SK-N-MC (cell line): ENCODE results near the gene HLA-A.

Experiments used
- DNase-seq: peaks from one replicate; pipeline ENCODE4 v3.0.0-alpha.2; 2011; ENCODE audit warnings: low read depth, low spot score
- H3K27ac ChIP-seq: fragments of 200-600 bp; sonication (generic); 2 replicates; pipeline ENCODE4 v1.5.1; 2016; ENCODE audit warnings: mixed run types
- H3K36me3 ChIP-seq: fragments of 200-600 bp; sonication (generic); 2 replicates; pipeline ENCODE4 v1.6.1; 2017; ENCODE audit warnings: antibody characterized with exemption, low read length, mixed read lengths; ENCODE audit not compliant: insufficient read depth
- H3K4me3 ChIP-seq: fragments of 200-600 bp; sonication (generic); 2 replicates; pipeline ENCODE4 v1.5.1; 2016
- H3K9ac ChIP-seq: fragments of 200-600 bp; sonication (generic); 2 replicates; pipeline ENCODE4 v1.8.0; 2017; ENCODE audit warnings: mixed run types, mixed read lengths; ENCODE audit not compliant: insufficient read length
- H3K9me3 ChIP-seq: fragments of 200-600 bp; sonication (generic); 2 replicates; pipeline ENCODE4 v1.6.1; 2017; ENCODE audit warnings: low read depth, mild to moderate bottlenecking, antibody characterized with exemption, low read length, moderate library complexity, mixed read lengths
- EZH2 ChIP-seq: fragments of 200-600 bp; sonication (generic); IDR thresholded peaks from one replicate; pipeline ENCODE4 v1.6.1; 2017; ENCODE audit warnings: antibody characterized with exemption
- FOXP2 ChIP-seq: optimal IDR thresholded peaks from 2 replicates; pipeline ENCODE3; 2011; ENCODE audit warnings: mild to moderate bottlenecking, moderate library complexity; ENCODE audit not compliant: insufficient read depth; ENCODE audit errors: extremely low read length, control extremely low read depth
- POLR2AphosphoS5 ChIP-seq: IDR thresholded peaks from 2 replicates; pipeline ENCODE4 v1.6.1; 2012; ENCODE audit warnings: mild to moderate bottlenecking, low read depth, low read length, borderline replicate concordance

HLA-A gene

DNA sequence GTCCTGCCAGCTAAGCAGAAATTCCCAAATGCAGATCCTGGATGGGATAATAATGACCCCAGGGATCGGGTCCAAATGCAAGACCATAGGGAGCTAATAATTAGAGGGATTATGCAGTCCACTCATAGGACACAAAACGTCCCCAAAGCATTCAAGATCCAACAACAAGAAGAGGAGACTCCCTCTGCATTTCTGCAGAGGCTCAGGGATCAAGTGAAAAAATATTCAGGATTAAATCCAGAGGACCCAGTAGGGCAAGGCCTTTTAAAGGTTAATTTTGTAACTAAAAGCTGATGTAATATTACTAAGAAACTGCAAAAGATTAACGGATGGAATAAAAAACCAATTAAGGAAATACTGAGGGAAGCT is 22.2 kb downstream of the HLA-A start:
- DNase-seq = no peak
- H3K27ac ChIP-seq = peak overlapping the region; percentile 98
- peak overlapping the region; percentile 72 for H3K9ac ChIP-seq
- peak overlapping the region; percentile 73 for H3K4me3 ChIP-seq
- no peak for TF ChIP-seq FOXP2
- TF ChIP-seq POLR2AphosphoS5 = no peak
- no peak for TF ChIP-seq EZH2
- H3K36me3 ChIP-seq = no peaks in the 10 kb centered on the region
- H3K9me3 ChIP-seq = no peaks in the 10 kb centered on the region

- DNase-seq = peak; percentile 76
- H3K27ac ChIP-seq = peak overlapping the region; percentile 98
- TF ChIP-seq FOXP2 = no peak
- 0 out of 2 replicates have a peak, but pooled peaks have one; percentile 23 for TF ChIP-seq POLR2AphosphoS5
Observed at GRCh38 chr6:29964887-29965562, 22.7 kb downstream of the HLA-A start.

DNA sequence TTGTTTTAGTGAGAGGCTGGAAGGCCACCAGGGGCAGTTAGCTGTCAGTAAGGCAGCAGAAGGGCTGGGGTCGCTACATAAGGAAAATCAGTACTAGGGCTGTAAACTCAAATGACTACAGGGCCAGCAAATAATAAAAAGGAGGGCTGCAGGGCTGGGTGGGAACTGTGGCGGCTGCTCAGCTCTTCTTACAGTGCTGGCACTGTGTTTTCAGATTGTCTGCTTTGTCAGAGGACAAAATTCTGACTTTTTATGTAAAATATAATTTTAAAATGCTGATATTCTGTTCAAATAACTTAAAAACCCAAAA is 23.2 kb downstream of the HLA-A start:
- H3K27ac ChIP-seq = peak overlapping the region; percentile 98
- H3K4me3 ChIP-seq = peak overlapping the region; percentile 73
- H3K9me3 ChIP-seq = no peaks in the 10 kb centered on the region
- H3K9ac ChIP-seq = peak overlapping the region; percentile 72
- no peak for DNase-seq
- TF ChIP-seq EZH2 (no peak), POLR2AphosphoS5 (no peak), FOXP2 (no peak)
- H3K36me3 ChIP-seq = no peaks in the 10 kb centered on the region

More at GRCh38 chr6:29964887-29965562, 22.7 kb downstream of the HLA-A start:
- no peaks in the 10 kb centered on the region for H3K9me3 ChIP-seq
- peak overlapping the region; percentile 73 for H3K4me3 ChIP-seq
- peak overlapping the region; percentile 72 for H3K9ac ChIP-seq
- no peaks in the 10 kb centered on the region for H3K36me3 ChIP-seq

DNA sequence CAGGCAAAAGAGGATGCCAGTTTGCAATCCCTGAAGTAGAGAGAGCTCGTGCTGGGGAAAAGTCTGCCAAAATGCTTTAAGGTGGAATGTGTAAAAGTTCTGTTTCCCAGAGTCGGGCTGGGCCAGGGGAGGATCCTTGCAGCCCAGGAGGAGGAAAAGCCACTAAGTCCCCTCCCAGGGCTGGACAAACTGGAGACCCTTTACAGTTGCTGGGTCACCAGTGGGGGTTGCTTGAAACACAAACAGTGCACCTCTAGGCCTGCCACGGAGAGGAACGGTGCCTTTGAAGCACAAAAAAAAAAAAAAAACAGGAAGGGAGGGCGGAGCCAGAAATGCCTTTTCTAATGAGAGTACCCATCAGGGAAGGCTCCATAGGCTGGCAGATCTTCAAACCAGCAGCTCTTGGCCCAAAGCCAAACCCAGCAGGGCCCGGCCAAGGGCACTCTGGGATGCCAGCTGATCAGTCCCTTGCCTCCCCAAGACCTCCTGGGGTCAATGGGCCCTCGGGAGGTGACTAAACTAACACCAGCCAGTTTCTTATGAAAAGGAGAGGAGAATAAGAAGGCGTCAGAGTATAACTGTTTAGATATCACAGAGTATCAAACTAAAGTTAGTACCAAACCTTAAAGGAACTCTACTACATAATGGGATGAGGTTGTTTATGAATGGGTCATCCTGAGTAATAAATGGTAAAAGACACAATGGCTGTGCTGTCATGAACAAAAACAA is 23.7 kb downstream of the HLA-A start:
- Histone ChIP-seq H3K9me3 (no peaks in the 10 kb centered on the region), H3K36me3 (no peaks in the 10 kb centered on the region), H3K4me3 (peak overlapping the region; percentile 73), H3K9ac (peak overlapping the region; percentile 72), H3K27ac (peak overlapping the region; percentile 98)
- DNase-seq = no peak
- no peak for TF ChIP-seq FOXP2
- peak; percentile 50 for TF ChIP-seq POLR2AphosphoS5
- TF ChIP-seq EZH2 = no peak

- H3K36me3 ChIP-seq = no peaks in the 10 kb centered on the region
- H3K27ac ChIP-seq = peak overlapping the region; percentile 58
- no peak overlapping the region for H3K9ac ChIP-seq
- no peaks in the 10 kb centered on the region for H3K9me3 ChIP-seq
- H3K4me3 ChIP-seq = no peak overlapping the region
- DNase-seq = no peak
- TF ChIP-seq POLR2AphosphoS5 (no peak), FOXP2 (no peak), EZH2 (no peak)
Observed at GRCh38 chr6:29967379-29968010, 25.2 kb downstream of the HLA-A start.

DNA sequence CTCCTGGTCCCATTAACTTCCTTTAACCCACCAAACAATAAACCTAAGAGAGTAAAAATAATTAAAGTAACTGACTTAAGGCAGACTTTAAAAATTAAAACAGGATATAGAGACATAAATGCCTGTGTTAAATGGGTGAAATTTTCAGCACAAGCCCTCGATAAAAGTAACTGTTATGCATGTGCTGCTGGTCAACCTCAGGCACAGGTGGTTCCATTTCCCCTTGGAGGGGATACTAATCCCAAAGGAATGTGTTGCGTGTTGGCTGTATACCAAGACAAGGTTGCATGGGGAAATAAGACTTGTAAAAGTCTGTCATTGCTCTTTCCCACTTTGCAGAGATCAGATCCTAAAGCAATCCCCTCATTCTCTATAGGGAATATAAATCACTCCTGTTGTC is 25.8 kb downstream of the HLA-A start:
- no peak for TF ChIP-seq FOXP2
- TF ChIP-seq POLR2AphosphoS5 = no peak
- TF ChIP-seq EZH2 = no peak
- Histone ChIP-seq H3K4me3 (no peak overlapping the region), H3K9me3 (no peaks in the 10 kb centered on the region), H3K36me3 (no peaks in the 10 kb centered on the region), H3K27ac (no peak overlapping the region), H3K9ac (no peak overlapping the region)
- DNase-seq = no peak

- Histone ChIP-seq H3K9ac (no peak overlapping the region), H3K4me3 (no peak overlapping the region), H3K27ac (no peak overlapping the region), H3K9me3 (no peaks in the 10 kb centered on the region), H3K36me3 (no peaks in the 10 kb centered on the region)
- no peak for DNase-seq
- TF ChIP-seq POLR2AphosphoS5 (no peak), FOXP2 (no peak), EZH2 (no peak)
Observed at GRCh38 chr6:29968905-29969304, 26.6 kb downstream of the HLA-A start.

- H3K4me3 ChIP-seq = no peak overlapping the region
- H3K36me3 ChIP-seq = no peaks in the 10 kb centered on the region
- TF ChIP-seq EZH2 (no peak), POLR2AphosphoS5 (no peak), FOXP2 (no peak)
- H3K9me3 ChIP-seq = no peaks in the 10 kb centered on the region
- DNase-seq = no peak
- no peak overlapping the region for H3K27ac ChIP-seq
- no peak overlapping the region for H3K9ac ChIP-seq
Observed at GRCh38 chr6:29970711-29971110, 28.4 kb downstream of the HLA-A start.

GRCh38 chr6:29974901-29975560 is 32.7 kb downstream of the HLA-A start:
- H3K4me3 ChIP-seq = peak overlapping the region; percentile 89
- no peaks in the 10 kb centered on the region for H3K9me3 ChIP-seq
- H3K27ac ChIP-seq = no peak overlapping the region
- DNase-seq = no peak
- H3K9ac ChIP-seq = peak overlapping the region; percentile 41
- TF ChIP-seq POLR2AphosphoS5 (no peak), FOXP2 (no peak), EZH2 (no peak)
- no peaks in the 10 kb centered on the region for H3K36me3 ChIP-seq
